ENCODE results near the gene CCDC102A. TPM values are rescaled to one million over a fixed set of nuclear protein-coding genes. Genes with fewer than 3 reads are reported as not detected.

Gene CCDC102A
- total and polyA plus RNA-seq, 2 of the 13 experiments (the other 11 are each of a cell fraction or from before 2014, with no cell fraction given) = 2.1 to 2.8 TPM

- TF ChIP-seq ZNF572 (CRISPR knock-in tag; IDR thresholded peaks at IDR 0.05) (peak; percentile 84; the same call in 1 of the 2 replicates), ATF4 (CRISPR knock-in tag; IDR thresholded peaks at IDR 0.05) (0 out of 4 replicates have a peak, but pooled peaks of 1 of the 2 experiments have one; percentile 46), MEIS2 (CRISPR knock-in tag; IDR thresholded peaks at IDR 0.05) (peak; percentile 60; the same call in 1 of the 2 replicates), ZMAT3 (CRISPR knock-in tag; conservative IDR thresholded peaks at IDR 0.05) (peak; percentile 69; the same call in 1 of the 2 replicates), ZNF792 (CRISPR knock-in tag; IDR thresholded peaks at IDR 0.05) (peak; percentile 36; the same call in 1 of the 2 replicates), ZNF501 (CRISPR knock-in tag; IDR thresholded peaks at IDR 0.05) (peak; percentile 92; the same call in 1 of the 2 replicates), ZNF790 (CRISPR knock-in tag; IDR thresholded peaks at IDR 0.05; ENCODE audit: borderline replicate concordance) (no peak), SKI (IDR thresholded peaks at IDR 0.05; ENCODE audit: partially characterized antibody) (peak; percentile 67), IRF9 (CRISPR knock-in tag; IDR thresholded peaks at IDR 0.05; ENCODE audit: borderline replicate concordance) (peak; percentile 65; the same call in 1 of the 2 replicates), PHF21A (CRISPR knock-in tag; IDR thresholded peaks at IDR 0.05) (peak; percentile 97), ZHX2 (IDR thresholded peaks at IDR 0.05; ENCODE audit: low read depth) (0 out of 2 replicates have a peak, but pooled peaks have one; percentile 33), ZHX2 (CRISPR knock-in tag; IDR thresholded peaks at IDR 0.05; ENCODE audit: borderline replicate concordance) (no peak), ZNF878 (CRISPR knock-in tag; IDR thresholded peaks at IDR 0.05) (0 out of 2 replicates have a peak, but pooled peaks have one; percentile 61), KAT7 (CRISPR knock-in tag; IDR thresholded peaks at IDR 0.05; ENCODE audit: borderline replicate concordance) (peak; percentile 84; the same call in 1 of the 2 replicates), ZNF251 (CRISPR knock-in tag; IDR thresholded peaks at IDR 0.05) (no peak), JUNB (CRISPR knock-in tag; IDR thresholded peaks at IDR 0.05; ENCODE audit: borderline replicate concordance) (peak; percentile 83), ZNF101 (CRISPR knock-in tag; IDR thresholded peaks at IDR 0.05; ENCODE audit: borderline replicate concordance, low read depth) (peak; percentile 7; the same call in 1 of the 2 replicates), ZNF615 (CRISPR knock-in tag; IDR thresholded peaks at IDR 0.05; ENCODE audit: borderline replicate concordance) (no peak)
- TF ChIP-seq, protein P1, sequence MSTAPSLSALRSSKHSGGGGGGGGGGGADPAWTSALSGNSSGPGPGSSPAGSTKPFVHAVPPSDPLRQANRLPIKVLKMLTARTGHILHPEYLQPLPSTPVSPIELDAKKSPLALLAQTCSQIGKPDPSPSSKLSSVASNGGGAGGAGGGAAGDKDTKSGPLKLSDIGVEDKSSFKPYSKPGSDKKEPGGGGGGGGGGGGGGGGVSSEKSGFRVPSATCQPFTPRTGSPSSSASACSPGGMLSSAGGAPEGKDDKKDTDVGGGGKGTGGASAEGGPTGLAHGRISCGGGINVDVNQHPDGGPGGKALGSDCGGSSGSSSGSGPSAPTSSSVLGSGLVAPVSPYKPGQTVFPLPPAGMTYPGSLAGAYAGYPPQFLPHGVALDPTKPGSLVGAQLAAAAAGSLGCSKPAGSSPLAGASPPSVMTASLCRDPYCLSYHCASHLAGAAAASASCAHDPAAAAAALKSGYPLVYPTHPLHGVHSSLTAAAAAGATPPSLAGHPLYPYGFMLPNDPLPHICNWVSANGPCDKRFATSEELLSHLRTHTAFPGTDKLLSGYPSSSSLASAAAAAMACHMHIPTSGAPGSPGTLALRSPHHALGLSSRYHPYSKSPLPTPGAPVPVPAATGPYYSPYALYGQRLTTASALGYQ (CRISPR knock-in tag; IDR thresholded peaks at IDR 0.05) = peak; percentile 55; the same call in 1 of the 2 replicates
Measured at GRCh38 chr16:57482845-57483545, 53.4 kb downstream of the CCDC102A start (continued).

Data from HepG2 (cell line).